ENCODE results near the gene FOXD1. TPM values are rescaled to one million over a fixed set of nuclear protein-coding genes. Genes with fewer than 3 reads are reported as not detected.
"Not testable (repeated sequence)": the region's sequence is repeated elsewhere in the genome, so short reads cannot be mapped to it uniquely, and the experiment has no call there.

Gene FOXD1
- total RNA-seq, 1 experiment from 2014 or later: 2.8 TPM

DNA sequence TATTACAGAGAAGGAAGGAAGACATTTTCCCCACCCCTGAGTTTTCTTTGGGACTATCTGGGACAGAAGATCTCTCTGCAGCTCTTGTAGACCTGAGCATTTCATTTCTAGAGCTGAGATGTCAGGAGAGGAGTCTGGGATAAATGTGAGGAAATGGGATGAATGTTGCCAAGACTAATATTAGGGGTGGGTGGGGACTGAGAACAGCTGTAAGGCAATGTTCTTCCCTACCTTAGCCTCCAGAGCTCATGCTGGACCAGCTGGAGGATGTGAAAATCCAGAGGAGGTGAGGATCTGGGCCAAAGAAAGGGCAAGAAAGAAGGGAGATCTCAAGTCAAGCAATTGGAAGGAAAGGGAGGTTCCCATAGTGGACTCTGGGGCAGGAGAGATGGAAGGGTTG, 23.1 kb upstream of the FOXD1 start:
- Mint-ChIP-seq H3K4me3 (ENCODE audit: unreplicated experiment) (no peak overlapping the region), H3K9me3 (ENCODE audit: unreplicated experiment) (no peaks in the 10 kb centered on the region), H3K36me3 (ENCODE audit: insufficient read depth, unreplicated experiment) (no peaks in the 10 kb centered on the region), H3K27me3 (ENCODE audit: insufficient read depth, unreplicated experiment) (no peaks in the 10 kb centered on the region), H3K27ac (ENCODE audit: unreplicated experiment) (no peak overlapping the region), H3K4me1 (ENCODE audit: low read depth, unreplicated experiment) (no peaks in the 10 kb centered on the region)
- H3K9me3 ChIP-seq: no peaks in the 10 kb centered on the region
- POLR2A ChIA-PET: no interaction called here
- no TSS peak for BruUV-seq (replicated peaks)
- CTCF ChIA-PET: no interaction called here
- no peaks in the 10 kb centered on the region for H3K4me1 ChIP-seq
- DNase-seq: no peak
- TF ChIP-seq, protein P1, sequence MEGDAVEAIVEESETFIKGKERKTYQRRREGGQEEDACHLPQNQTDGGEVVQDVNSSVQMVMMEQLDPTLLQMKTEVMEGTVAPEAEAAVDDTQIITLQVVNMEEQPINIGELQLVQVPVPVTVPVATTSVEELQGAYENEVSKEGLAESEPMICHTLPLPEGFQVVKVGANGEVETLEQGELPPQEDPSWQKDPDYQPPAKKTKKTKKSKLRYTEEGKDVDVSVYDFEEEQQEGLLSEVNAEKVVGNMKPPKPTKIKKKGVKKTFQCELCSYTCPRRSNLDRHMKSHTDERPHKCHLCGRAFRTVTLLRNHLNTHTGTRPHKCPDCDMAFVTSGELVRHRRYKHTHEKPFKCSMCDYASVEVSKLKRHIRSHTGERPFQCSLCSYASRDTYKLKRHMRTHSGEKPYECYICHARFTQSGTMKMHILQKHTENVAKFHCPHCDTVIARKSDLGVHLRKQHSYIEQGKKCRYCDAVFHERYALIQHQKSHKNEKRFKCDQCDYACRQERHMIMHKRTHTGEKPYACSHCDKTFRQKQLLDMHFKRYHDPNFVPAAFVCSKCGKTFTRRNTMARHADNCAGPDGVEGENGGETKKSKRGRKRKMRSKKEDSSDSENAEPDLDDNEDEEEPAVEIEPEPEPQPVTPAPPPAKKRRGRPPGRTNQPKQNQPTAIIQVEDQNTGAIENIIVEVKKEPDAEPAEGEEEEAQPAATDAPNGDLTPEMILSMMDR (IDR thresholded peaks at IDR 0.05; ENCODE audit: insufficient read depth in 1 of 2, low read depth in 1 of 2, low read length in 1 of 2, severe bottlenecking in 1 of 2, unreplicated experiment in 1 of 2): no peak
- H3K36me3 ChIP-seq (ENCODE audit: control insufficient read depth, insufficient read depth, low read length): no peaks in the 10 kb centered on the region
- intact Hi-C loops (cut with micrococcal nuclease; ENCODE audit: unreplicated experiment): no loop called here
- H3K27me3 ChIP-seq (replicated peaks; ENCODE audit: control insufficient read depth, insufficient read depth, low read length): no peaks in the 10 kb centered on the region
- no peak overlapping the region for H3K4me3 ChIP-seq (ENCODE audit: low read depth, low read length)

DNA sequence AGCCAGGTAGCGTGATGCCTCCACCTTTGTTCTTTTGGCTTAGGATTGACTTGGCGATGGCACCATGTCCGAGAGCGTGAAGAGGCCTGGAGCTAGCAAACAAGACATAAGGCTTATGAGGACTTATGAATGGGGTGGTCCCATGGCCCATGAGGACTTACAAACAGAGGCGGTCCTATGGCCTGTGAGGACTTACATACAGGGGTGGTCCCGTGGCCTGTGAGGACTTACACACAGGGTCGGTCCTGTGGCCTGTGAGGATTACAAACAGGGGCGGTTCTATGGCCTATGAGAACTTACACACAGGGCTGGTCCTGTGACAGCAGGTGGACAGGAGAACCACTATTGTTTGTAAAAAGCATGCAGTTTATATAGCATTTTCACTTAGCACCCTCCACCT, 21.3 kb upstream of the FOXD1 start:
- Mint-ChIP-seq H3K36me3 (ENCODE audit: insufficient read depth, unreplicated experiment) (no peaks in the 10 kb centered on the region), H3K4me3 (ENCODE audit: unreplicated experiment) (no peak overlapping the region), H3K4me1 (ENCODE audit: low read depth, unreplicated experiment) (no peaks in the 10 kb centered on the region), H3K9me3 (ENCODE audit: unreplicated experiment) (no peaks in the 10 kb centered on the region), H3K27ac (ENCODE audit: unreplicated experiment) (no peak overlapping the region), H3K27me3 (ENCODE audit: insufficient read depth, unreplicated experiment) (no peaks in the 10 kb centered on the region)
- TF ChIP-seq, protein P1 (IDR thresholded peaks at IDR 0.05; ENCODE audit: insufficient read depth in 1 of 2, low read depth in 1 of 2, low read length in 1 of 2, severe bottlenecking in 1 of 2, unreplicated experiment in 1 of 2): no peak
- CTCF ChIA-PET: no interaction called here
- POLR2A ChIA-PET: no interaction called here
- Histone ChIP-seq H3K36me3 (ENCODE audit: control insufficient read depth, insufficient read depth, low read length) (no peaks in the 10 kb centered on the region), H3K9me3 (no peaks in the 10 kb centered on the region), H3K27me3 (replicated peaks; ENCODE audit: control insufficient read depth, insufficient read depth, low read length) (no peaks in the 10 kb centered on the region), H3K4me3 (ENCODE audit: low read depth, low read length) (no peak overlapping the region), H3K4me1 (no peaks in the 10 kb centered on the region)
- no TSS peak for BruUV-seq (replicated peaks)
- intact Hi-C loops (cut with micrococcal nuclease; ENCODE audit: unreplicated experiment): no loop called here
- no peak for DNase-seq

DNA sequence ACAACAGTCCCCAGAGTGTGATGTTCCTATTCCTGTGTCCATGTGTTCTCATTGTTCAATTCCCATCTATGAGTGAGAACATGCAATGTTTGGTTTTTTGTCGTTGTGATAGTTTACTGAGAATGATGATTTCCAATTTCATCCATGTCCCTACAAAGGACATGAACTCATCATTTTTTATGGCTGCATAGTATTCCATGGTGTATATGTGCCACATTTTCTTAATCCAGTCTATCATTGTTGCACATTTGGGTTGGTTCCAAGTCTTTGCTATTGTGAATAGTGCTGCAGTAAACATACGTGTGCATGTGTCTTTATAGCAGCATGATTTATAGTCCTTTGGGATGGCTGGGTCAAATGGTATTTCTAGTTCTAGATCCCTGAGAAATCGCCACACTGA, 20.1 kb upstream of the FOXD1 start:
- H3K36me3 Mint-ChIP-seq (ENCODE audit: insufficient read depth, unreplicated experiment); H3K27me3 ChIP-seq (replicated peaks; ENCODE audit: control insufficient read depth, insufficient read depth, low read length); DNase-seq; H3K9me3 Mint-ChIP-seq (ENCODE audit: unreplicated experiment); H3K27ac Mint-ChIP-seq (ENCODE audit: unreplicated experiment); H3K9me3 ChIP-seq; BruUV-seq (replicated peaks); H3K4me3 ChIP-seq (ENCODE audit: low read depth, low read length); POLR2A ChIA-PET; intact Hi-C loops (cut with micrococcal nuclease; ENCODE audit: unreplicated experiment); CTCF ChIA-PET; H3K4me1 ChIP-seq; H3K36me3 ChIP-seq (ENCODE audit: control insufficient read depth, insufficient read depth, low read length); H3K27me3 Mint-ChIP-seq (ENCODE audit: insufficient read depth, unreplicated experiment); H3K4me3 Mint-ChIP-seq (ENCODE audit: unreplicated experiment); H3K4me1 Mint-ChIP-seq (ENCODE audit: low read depth, unreplicated experiment): not testable (repeated sequence)
